Hepatic stellate cell (primary cell): ENCODE data around the gene COL3A1.

ENCODE experiments used
- DNase-seq: peaks from one replicate; pipeline ENCODE4 v3.0.0; 2011; ENCODE audit warnings: low spot score

COL3A1 gene

DNA sequence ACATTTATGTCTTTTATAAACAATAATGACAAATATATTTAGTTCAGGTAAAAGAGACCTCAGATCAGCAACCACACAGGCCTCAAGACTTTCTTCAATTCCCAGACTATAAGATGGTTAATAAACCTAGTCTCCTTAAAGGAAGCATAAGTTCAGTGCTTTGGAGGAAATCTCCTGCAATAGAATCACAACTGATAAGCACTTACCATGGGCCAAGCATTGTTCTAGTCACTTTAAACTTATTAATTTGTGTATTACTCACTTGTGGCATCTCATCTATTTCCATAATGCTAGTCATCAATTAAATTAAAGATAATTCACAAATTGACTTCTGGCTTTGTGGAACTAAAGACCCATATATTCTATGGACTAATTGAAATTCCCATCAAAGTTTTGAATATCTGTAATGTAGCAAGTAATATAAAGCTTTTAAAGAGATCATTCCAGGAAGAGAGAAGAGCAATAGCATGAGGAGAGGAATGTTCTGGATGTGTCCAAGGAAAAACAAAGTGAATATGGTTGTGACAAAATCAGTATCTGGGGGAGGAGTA is 42.2 kb downstream of the COL3A1 start:
- no peak for DNase-seq

DNA sequence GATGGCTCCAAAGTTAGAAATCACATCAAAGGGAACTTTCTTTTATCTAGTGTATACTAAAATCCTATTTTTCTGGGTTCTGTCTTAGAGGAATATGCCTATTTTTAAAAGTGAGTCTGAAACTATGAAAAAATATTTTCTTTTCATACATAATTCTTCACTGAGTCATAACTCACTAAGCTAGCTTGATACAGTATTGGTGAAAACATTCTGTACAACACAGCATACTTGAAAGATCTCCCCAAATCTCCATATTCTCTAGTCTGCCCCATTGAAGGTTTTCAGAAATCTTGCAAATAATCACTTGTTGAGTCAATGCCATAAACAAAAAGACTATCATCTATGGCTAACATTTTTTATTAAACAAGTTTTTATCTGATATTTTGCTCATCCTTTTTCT is 44.5 kb downstream of the COL3A1 start:
- DNase-seq = no peak

DNA sequence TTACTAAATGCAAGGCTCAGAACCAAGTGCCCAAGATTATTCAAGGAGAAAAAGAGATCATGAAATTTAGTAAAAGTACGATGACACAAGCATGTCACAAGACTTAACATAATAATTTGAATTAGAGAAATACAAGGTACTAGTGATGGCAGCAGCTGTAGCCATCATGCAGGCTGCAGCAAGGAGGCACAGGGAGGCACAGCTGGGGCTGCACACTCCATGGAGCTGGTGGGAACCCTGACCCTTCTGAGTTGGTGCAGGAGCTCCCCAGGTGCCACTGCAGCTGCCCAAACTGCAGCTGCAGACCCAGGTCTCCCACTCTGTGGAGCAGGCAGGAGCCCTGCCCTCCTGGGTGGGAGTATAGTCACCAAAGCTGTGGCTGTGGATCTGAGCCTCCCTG is 46.0 kb downstream of the COL3A1 start:
- DNase-seq = no peak

DNA sequence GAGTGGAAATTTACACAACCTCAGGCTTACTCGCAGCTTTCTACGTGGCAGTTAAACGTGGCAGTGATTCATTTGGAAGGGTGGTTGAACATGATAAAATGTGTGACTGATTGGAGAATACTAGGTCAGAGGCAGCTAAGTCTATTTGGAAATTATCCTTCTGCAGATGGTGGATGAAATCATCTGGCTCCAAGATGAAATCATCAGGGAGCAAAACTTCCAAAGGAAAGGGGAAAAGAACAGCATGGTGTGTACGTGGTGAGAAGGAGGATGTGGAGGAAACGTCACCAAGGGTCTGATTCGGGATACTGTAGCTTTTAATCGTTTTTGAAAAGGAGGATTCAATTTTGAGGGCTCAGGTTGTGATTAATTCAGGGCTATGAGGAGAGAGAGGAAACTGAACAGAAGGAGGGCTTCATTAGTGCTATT is 47.9 kb downstream of the COL3A1 start:
- no peak for DNase-seq

DNA sequence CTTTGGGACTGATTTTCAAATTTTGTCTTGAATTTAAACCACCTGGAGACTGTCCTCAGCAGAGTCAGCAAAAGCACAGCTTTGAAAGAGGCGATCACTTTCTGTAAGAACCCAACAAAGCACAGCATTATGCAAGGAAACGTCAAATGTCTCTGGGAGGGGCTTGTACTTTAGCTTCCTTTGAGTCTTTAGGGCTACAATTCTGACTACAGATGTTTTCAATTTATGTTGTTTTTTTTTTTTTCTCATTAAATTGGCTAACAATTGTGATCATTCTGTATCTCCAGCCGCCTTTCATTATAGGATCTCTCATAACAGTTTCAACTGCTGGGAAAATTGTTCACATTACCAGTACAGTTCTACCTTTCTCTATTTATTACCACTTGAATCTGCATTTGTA is 48.3 kb downstream of the COL3A1 start:
- no peak for DNase-seq

DNA sequence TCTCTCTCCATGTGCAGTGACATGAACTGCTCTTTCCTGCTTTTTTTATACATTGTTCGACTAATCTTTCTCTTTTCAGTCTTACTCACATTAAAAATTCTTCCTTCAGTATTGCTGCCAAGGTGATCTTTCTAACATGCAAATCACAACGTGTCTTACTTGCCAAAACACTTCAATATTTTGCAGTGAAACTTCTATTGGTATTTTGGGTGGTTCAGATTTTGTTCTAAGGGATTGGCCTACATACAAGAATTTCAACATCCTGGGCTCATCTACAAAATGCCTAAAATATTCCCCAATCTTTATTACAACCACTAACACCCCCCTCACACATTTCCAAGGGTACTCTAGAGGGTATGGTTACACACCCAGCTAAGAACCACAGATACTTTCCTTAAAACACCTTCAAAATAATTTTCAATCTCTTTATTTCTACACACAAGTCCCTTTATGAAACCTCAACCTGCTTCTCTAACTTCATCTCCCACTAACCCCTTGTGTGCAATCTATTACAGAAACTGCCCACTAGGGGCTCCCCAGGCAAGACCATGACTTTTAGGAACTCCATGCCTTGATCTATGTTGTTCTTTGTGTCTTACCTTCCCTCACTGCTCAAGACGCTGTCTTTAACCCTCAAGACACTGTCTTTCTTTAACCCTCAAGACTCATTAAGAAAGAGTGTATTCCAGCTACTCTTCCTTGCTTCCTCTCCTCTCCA is 50.9 kb downstream of the COL3A1 start:
- DNase-seq = no peak

DNA sequence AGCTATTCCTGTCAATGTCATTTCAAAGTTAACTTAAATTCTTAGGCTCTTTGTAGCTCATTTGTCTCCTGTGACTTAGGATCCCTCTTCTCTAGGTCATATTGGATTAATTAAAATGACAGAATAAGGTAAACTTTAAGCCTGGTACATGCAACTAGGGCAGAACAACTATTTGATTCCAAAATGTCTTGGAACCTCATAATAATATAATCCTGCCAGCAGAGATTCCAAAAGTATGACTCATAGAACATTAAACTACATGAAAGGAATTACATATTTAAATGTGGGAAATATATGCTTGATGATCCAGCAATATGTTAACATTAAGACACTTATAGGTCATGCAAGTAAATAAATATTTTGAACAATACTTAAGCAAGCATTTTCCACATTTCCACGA is 63.3 kb downstream of the COL3A1 start:
- DNase-seq = no peak

DNA sequence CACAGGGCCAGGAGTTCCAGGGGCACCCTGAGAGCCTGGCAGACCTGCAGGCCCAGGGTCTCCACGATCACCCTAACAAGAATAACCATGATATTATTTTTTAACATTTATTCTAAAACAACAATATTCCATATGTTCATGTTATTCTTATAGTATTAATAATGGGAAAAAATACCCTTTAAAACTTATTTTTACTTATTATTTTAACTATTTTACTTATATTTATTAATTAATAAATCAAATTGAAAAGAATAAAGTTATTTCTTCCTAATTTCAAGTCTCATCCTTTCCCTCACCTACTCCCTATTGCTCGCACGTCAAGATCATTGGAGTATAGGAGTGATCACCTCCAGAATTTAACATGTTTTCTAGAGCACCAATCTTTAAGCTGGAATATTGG is 71.7 kb downstream of the COL3A1 start:
- DNase-seq = no peak

DNA sequence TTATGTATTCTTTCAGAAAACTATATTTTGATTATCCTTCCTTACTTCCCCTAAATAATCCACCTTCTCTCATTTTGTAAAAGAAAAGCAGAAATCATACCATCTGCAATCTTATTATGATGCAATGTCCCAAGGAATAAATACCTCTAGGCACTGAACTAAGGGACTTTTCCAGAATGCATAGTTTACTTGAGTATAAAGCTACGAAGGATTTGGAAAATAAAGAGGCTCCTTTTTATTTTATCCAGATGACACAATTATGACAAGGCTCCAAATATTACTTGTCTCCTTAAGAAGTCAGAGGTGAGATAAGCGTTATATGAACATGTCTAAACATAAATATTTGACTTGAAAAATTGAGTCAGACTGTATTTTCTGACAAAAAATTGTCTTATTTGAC is 72.1 kb downstream of the COL3A1 start:
- DNase-seq = no peak

DNA sequence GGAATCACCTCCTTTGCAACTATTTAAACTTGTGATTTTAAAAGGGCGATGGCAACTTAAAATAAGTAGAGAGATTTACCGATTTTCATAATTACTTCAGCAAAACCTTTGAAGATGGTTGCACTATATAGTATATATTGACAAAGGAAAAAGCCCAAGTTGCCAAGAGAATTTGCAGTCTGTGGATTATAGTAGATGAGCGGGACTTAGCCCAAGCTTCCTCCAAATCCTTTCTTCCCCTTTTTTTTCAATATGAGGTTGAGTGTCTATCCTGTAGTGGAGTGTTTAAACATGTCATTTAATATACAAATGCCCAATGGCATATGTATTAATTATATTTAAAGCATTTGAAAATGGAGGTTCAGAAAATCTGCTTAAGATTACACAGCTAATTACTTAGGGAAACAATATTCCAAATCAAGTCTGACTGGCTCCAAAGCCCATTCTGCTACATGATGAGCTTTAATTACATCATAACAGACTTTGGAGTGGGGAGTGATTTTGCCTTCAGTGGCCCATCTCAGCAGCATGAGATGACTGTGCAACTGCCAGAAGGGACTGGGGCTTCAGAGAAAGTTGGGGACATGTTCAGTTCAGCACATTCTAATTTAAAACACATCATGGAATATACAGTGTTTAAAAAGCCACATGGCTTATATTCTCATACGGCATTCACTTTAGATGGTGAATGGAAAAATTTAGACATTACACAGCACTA is 73.2 kb downstream of the COL3A1 start:
- no peak for DNase-seq

DNA sequence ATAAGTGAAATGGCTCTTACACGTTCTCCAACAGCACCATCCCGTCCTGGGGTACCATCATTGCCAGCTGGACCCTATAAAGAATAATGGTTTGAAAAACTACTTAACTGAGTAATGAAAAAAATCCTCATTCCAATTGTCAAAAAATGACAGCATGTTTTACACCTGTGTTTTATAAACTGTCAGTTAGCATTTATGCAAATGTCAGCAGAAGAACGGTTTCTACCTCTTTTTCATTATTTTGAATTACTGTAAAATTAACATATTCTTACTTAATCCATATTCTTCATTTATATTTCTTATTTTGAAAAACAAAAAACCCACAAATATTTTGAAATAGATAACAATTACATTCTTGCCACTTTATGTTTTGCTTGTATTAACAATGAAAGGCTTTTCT is 74.0 kb downstream of the COL3A1 start:
- no peak for DNase-seq

DNA sequence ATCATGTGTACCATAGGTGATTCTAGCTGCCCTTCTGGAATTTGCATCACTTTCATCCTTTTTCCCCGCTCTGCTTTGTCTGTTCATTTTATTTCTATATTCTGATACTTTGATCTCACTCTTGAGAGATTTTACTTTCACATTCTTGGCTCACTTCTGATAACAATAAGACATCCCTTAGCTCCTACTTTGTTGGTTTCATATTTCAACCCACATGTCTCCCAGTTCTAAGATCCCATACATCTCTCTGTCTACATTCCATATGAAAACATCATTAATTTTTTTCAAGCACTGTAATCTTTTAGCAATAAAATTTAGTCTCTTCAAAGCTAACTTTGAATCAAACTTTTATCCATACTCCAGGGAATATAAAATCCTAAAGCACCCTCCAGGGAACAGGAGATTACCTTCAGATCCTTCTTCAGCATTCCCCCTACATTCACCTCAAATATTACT is 75.6 kb downstream of the COL3A1 start:
- DNase-seq = no peak

DNA sequence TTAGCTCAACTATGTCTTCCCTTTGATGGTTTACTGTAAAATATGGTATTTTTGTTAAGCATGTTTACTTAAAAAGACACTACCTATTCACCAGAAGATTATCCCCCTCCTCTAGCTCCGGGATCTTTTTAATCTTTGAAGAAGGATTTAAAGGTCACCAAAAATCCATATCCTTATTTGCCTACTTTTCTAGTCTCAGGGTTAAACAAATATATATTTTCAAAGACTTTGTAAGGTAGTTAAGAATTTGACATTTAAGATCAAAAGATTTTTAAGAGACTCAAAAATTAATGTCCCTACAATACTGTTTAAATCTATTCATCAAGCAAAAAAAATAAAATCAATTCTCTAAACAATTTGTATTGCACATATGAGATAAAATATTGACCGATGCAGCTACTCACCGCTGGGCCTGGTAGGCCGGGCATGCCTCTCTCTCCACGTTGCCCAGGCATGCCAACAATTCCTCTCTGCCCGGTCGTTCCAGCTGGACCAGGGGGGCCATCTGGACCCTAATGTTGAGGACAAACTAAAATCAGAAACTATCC is 76.1 kb downstream of the COL3A1 start:
- no peak for DNase-seq

DNA sequence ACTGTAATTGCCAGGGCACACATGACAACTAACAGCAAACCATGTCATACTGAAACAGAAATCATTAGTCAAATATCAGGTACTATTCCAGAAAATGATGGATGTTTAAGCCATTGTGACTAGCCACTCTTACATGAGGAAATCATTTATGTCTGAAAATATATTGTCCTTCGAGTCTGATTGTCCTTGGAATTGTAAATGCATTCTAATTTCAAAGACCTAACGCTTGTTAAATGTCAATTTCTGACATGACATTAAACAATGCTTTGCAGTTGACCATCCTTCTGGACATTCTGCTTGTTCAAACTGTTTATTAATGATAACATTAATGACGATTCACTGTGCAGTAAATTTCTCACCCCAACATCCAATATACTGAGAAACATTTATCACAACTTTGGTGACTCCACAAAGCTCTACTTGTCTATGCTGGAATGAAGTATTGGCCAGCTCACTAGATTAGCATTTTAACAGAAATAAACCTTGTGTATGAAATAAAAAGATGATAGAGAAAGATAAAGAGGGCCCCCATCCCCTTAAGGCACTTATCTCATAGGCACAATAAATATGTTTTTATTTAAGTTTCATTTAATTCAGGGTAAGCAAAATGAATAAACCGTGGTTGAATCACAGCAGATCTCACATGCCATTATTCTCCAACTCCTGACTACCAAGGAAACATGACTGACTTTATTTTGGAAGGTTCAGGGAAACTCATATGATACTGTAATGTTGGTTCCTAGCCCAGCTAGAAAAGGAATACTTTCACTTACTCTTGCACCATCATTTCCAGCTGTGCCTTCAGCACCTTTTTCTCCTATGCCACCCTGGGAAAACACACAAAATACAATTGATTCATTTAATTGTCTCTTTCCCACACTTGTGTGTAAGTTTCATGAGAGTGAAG is 82.3 kb downstream of the COL3A1 start:
- DNase-seq = no peak

DNA sequence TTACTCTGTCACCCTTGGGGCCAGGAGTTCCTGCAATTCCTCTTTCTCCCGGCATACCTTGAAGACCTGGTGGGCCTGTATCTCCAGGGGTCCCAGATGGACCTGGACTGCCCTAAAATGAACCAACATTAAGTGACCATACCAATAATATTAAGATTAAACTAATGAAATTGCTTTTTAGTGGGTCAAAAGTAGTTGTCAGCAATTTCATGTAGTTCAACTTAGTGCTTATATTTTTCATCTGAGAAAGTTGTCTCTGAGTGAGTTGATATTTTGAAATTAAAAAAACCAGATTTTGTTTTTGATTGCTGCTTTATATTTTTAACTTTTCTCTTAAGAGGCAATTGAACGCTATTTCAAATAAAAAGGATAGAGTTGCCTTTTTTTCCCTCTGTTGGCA is 83.1 kb downstream of the COL3A1 start:
- no peak for DNase-seq

DNA sequence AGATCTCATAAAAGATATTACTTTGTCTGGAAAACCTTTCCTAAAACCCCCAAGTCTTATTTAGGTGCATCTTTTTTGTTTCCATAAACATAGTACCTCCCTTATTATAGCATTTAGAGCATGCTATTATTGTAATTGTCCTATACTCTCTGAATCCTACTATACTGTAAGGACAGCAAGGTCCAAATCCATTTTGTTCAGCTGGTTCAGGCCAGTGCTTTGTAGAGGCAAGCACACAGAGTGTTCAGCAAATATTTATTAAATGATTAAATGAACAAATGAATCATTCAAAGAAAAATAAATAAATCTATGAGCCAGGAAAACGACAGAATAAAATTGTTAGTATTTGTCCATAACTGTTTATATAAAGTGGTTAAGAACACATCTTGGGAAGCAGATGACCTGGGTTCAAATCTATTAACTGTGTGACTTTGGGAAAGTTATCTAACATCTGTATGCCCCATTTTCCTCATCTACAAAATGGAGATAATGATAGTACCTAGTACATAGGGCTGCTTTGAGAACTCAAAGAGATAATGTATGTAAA is 86.0 kb downstream of the COL3A1 start:
- DNase-seq = no peak
